Ovary (tissue), 9 donors: ENCODE data around the gene NAA40. TPM values are rescaled to one million over a fixed set of nuclear protein-coding genes. Genes with fewer than 3 reads are reported as not detected.

Experiments used
- DNase-seq, 5 donors: peaks; one replicate each; pipeline ENCODE4 v3.0.0-alpha.2; 2019 to 2020
- H3K27ac ChIP-seq, 2 donors: fragments of 200-600 bp; one replicate each; pipeline versions ENCODE4 v1.5.1 to v1.8.0; 2019 to 2022
- H3K27me3 ChIP-seq: fragments of 200-600 bp; one replicate; pipeline ENCODE4 v1.8.0; 2022
- H3K36me3 ChIP-seq: fragments of 200-600 bp; sonication (generic); one replicate; pipeline ENCODE4 v1.5.1; 2019
- H3K4me1 ChIP-seq: one replicate; pipeline ENCODE4 v1.8.1; 2013; ENCODE audit warnings: mild to moderate bottlenecking, moderate library complexity; ENCODE audit not compliant: insufficient read depth
- H3K4me3 ChIP-seq: fragments of 200-600 bp; sonication (generic); one replicate; pipeline ENCODE4 v1.5.1; 2017
- H3K9me3 ChIP-seq, 2 donors: fragments of 200-600 bp in 1 of 2; sonication (generic) in 1 of 2; one replicate each; pipeline versions ENCODE4 v1.5.1 to v1.8.1; 2013 to 2019; ENCODE audit warnings: mild to moderate bottlenecking in 1 of 2, moderate library complexity in 1 of 2
- EP300 ChIP-seq: sonication (generic); formaldehyde crosslinking; IDR thresholded peaks from one replicate; pipeline ENCODE4 v1.6.1; 2017; ENCODE audit warnings: antibody characterized with exemption
- POLR2A ChIP-seq: fragments of 450-650 bp; IDR thresholded peaks from one replicate; pipeline ENCODE4 v1.6.1; 2017; ENCODE audit warnings: antibody characterized with exemption, mild to moderate bottlenecking, moderate library complexity
- WGBS, 3 donors: extraction: QIAGEN DNeasy Blood & Tissue Kit in 1 of 3; methylation state at CpG; one replicate each; pipeline versions ENCODE4 v1.1.5 to v1.1.7; 2013 to 2017; 5-methylcytosine and 5-hydroxymethylcytosine counted together
- intact Hi-C, 4 donors: fragments of 100-400 bp; cut with DNase I; formaldehyde crosslinking; loops; one replicate each; pipeline versions ENCODE4 v1.11.0 to v1.15.1; 2022 to 2023
- polyA plus RNA-seq, 2 donors: library from polyadenylated mRNA; stranded (reverse); fragments of 200-250 nt in 1 of 2; fragments of 350-450 nt in 1 of 2; fragmentation: Illumina TruSeq in 1 of 2; extraction: RNeasy Lipid Tissue Mini Kit (QIAGEN cat#74804) in 1 of 2; gene quantifications; one replicate each; pipeline ENCODE4 v1.2.3, GENCODE V29; 2013 to 2014
- total RNA-seq, 7 donors: library from RNA; depleted of rRNA in 2 of 7; stranded (reverse); fragments of >200 nt in 2 of 7; fragmentation: NEBNext Ultra II Directional in 3 of 7; extraction: Animal tissue kit (Norgen Biotek cat#: 25700) in 3 of 7; gene quantifications; one replicate each; pipeline versions ENCODE4 v1.1.0 to v1.2.4, GENCODE V29; 2016 to 2023
- TF ChIP-seq, protein P1 (sequence below), 3 donors: fragments of 450-650 bp in 2 of 3; fragments of 200-600 bp in 1 of 3; IDR thresholded peaks; one replicate each; pipeline versions ENCODE4 v1.5.1 to v1.8.0; 2016 to 2022; ENCODE audit warnings: antibody characterized with exemption in 3 of 3, mild to moderate bottlenecking in 1 of 3
- donor health status: DM: no; HTN: no; CAD: no; lungs with moderate emphysema.
- donor health status: DM: no; HTN: no; CAD: no.
- donor health status: Bipolar disorder and iron deficiency.
- donor health status: DM: yes; HTN: yes; CAD: no.
- donor health status: DM: no; HTN: no; CAD: no.
- donor health status: DM: yes; HTN: yes; CAD: no.

Gene NAA40
- total and polyA plus RNA-seq, 9 donors: 4.5 to 15.9 (median 10.2) TPM

- no peaks in the 10 kb centered on the region for H3K36me3 ChIP-seq
- intact Hi-C loops: loop anchor here in 1 of 4 donors (5.0 kb wide), 1 partner anchor 34 kb away; no protein-coding TSS in a partner anchor
- 78 to 90% (median 86%) methylated on average over 7 of the region's 7 CpGs for WGBS, 3 donors
Measured at GRCh38 chr11:63906585-63906984, 32.2 kb upstream of the NAA40 start.

GRCh38 chr11:63907063-63907462 lies 31.7 kb upstream of the NAA40 start:
- WGBS, 3 donors: 70 to 75% (median 74%) methylated on average over 6 of the region's 6 CpGs
- no peak for TF ChIP-seq POLR2A
- TF ChIP-seq EP300: no peak
- TF ChIP-seq, protein P1, sequence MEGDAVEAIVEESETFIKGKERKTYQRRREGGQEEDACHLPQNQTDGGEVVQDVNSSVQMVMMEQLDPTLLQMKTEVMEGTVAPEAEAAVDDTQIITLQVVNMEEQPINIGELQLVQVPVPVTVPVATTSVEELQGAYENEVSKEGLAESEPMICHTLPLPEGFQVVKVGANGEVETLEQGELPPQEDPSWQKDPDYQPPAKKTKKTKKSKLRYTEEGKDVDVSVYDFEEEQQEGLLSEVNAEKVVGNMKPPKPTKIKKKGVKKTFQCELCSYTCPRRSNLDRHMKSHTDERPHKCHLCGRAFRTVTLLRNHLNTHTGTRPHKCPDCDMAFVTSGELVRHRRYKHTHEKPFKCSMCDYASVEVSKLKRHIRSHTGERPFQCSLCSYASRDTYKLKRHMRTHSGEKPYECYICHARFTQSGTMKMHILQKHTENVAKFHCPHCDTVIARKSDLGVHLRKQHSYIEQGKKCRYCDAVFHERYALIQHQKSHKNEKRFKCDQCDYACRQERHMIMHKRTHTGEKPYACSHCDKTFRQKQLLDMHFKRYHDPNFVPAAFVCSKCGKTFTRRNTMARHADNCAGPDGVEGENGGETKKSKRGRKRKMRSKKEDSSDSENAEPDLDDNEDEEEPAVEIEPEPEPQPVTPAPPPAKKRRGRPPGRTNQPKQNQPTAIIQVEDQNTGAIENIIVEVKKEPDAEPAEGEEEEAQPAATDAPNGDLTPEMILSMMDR (IDR thresholded peaks at IDR 0.05): no peak
- Histone ChIP-seq H3K9me3 (no peaks in the 10 kb centered on the region), H3K4me3 (no peak overlapping the region), H3K27ac (no peak overlapping the region), H3K36me3 (no peaks in the 10 kb centered on the region), H3K27me3 (no peaks in the 10 kb centered on the region), H3K4me1 (peaks cover 9% of the 10 kb centered on the region)
- DNase-seq: no peak
- intact Hi-C loops: loop anchor here in 1 of 4 donors (5.0 kb wide), 1 partner anchor 35 kb away; no protein-coding TSS in a partner anchor

More at GRCh38 chr11:63906585-63906984, 32.2 kb upstream of the NAA40 start:
- TF ChIP-seq EP300 (no peak), POLR2A (no peak)
- TF ChIP-seq, protein P1 (IDR thresholded peaks at IDR 0.05): no peak
- DNase-seq: no peak
- Histone ChIP-seq H3K4me3 (no peak overlapping the region), H3K27ac (no peak overlapping the region), H3K27me3 (no peaks in the 10 kb centered on the region), H3K9me3 (no peaks in the 10 kb centered on the region), H3K4me1 (peaks cover 9% of the 10 kb centered on the region)

- TF ChIP-seq, protein P1 (IDR thresholded peaks at IDR 0.05): no peak
- TF ChIP-seq POLR2A: no peak
- TF ChIP-seq EP300: no peak
- Histone ChIP-seq H3K27ac (peak overlapping the region in 1 of 2 donors; percentile 34), H3K4me3 (no peak overlapping the region), H3K9me3 (no peaks in the 10 kb centered on the region), H3K27me3 (no peaks in the 10 kb centered on the region), H3K36me3 (no peaks in the 10 kb centered on the region), H3K4me1 (peaks cover 9% of the 10 kb centered on the region)
- WGBS, 3 donors: 67 to 84% (median 68%) methylated on average over 13 to 21 of the region's 21 CpGs
- DNase-seq: peak in 2 of 5 donors; percentile 40 to 64
- intact Hi-C loops: loop anchor here in 1 of 4 donors (5.0 kb wide), 1 partner anchor 36 kb away; no protein-coding TSS in a partner anchor
Measured at GRCh38 chr11:63907808-63908530, 30.8 kb upstream of the NAA40 start.

DNA sequence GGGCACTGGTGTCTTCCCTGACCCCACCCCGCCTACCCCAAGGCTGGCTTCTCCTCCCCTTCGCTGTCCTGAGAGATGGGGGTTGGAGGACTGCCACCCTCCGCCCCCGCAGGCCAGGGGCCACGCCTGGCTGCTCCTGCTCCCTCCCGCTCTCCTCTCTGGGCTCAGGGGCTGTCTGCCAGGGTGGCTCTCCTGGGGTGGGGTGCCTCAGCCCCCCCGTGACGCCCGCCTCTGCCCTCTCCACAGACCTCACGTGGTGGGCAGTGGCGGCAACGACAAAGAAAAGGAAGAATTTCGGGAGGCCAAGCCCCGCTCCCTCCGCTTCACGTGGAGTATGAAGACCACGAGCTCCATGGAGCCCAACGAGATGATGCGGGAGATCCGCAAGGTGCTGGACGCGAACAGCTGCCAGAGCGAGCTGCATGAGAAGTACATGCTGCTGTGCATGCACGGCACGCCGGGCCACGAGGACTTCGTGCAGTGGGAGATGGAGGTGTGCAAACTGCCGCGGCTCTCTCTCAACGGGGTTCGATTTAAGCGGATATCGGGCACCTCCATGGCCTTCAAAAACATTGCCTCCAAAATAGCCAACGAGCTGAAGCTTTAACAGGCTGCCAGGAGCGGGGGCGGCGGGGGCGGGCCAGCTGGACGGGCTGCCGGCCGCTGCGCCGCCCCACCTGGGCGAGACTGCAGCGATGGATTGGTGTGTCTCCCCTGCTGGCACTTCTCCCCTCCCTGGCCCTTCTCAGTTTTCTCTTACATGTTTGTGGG lies 30.0 kb upstream of the NAA40 start:
- Histone ChIP-seq H3K4me3 (no peak overlapping the region), H3K27me3 (no peaks in the 10 kb centered on the region), H3K36me3 (no peaks in the 10 kb centered on the region), H3K27ac (peak overlapping the region in 1 of 2 donors; percentile 34), H3K9me3 (no peaks in the 10 kb centered on the region), H3K4me1 (peaks cover 9% of the 10 kb centered on the region)
- peak; percentile 60 to 82 (median 78) for DNase-seq
- TF ChIP-seq, protein P1 (IDR thresholded peaks at IDR 0.05): no peak
- no peak for TF ChIP-seq EP300
- no peak for TF ChIP-seq POLR2A
- intact Hi-C loops: loop anchor here in 1 of 4 donors (5.0 kb wide), 1 partner anchor 37 kb away; no protein-coding TSS in a partner anchor
- 36 to 51% (median 42%) methylated on average over 45 to 46 of the region's 46 CpGs for WGBS, 3 donors
